ENCODE measurements around the gene DCLRE1B.

The DCLRE1B gene

GRCh38 chr1:113913312-113913668 is 8.2 kb downstream of the DCLRE1B start:
- no peak for TF ChIP-seq ESRRG (CRISPR knock-in tag; IDR thresholded peaks at IDR 0.05)
- no peak for TF ChIP-seq PATZ1 (CRISPR knock-in tag; IDR thresholded peaks at IDR 0.05; ENCODE audit: borderline replicate concordance)
- TF ChIP-seq CREB5 (CRISPR knock-in tag; IDR thresholded peaks at IDR 0.05; ENCODE audit: low read depth), result no peak
- TF ChIP-seq RARB (CRISPR knock-in tag; IDR thresholded peaks at IDR 0.05), result no peak
- TF ChIP-seq ARNTL (CRISPR knock-in tag; IDR thresholded peaks at IDR 0.05; ENCODE audit: borderline replicate concordance, low read depth), result no peak
- no peak for TF ChIP-seq OSR1 (CRISPR knock-in tag; IDR thresholded peaks at IDR 0.05)
- TF ChIP-seq ZC3H10 (CRISPR knock-in tag; IDR thresholded peaks at IDR 0.05), result no peak
- no peak for TF ChIP-seq ZNF70 (CRISPR knock-in tag; IDR thresholded peaks at IDR 0.05)
- no peak for TF ChIP-seq ZNF565 (CRISPR knock-in tag; conservative IDR thresholded peaks at IDR 0.05; ENCODE audit: low read depth)
- no peak for TF ChIP-seq BACH2 (CRISPR knock-in tag; IDR thresholded peaks at IDR 0.05; ENCODE audit: borderline replicate concordance)
- TF ChIP-seq TSHZ2 (CRISPR knock-in tag; IDR thresholded peaks at IDR 0.05), result no peak
- no peak for TF ChIP-seq ZFP3 (CRISPR knock-in tag; IDR thresholded peaks at IDR 0.05)
- TF ChIP-seq GLIS3 (CRISPR knock-in tag; IDR thresholded peaks at IDR 0.05), result no peak
- TF ChIP-seq SNAI2 (CRISPR knock-in tag; IDR thresholded peaks at IDR 0.05), result no peak
- ATAC-seq, result no peak

- TF ChIP-seq OSR1 (CRISPR knock-in tag; IDR thresholded peaks at IDR 0.05) (no peak), ARNTL (CRISPR knock-in tag; IDR thresholded peaks at IDR 0.05; ENCODE audit: borderline replicate concordance, low read depth) (no peak), CSRNP3 (CRISPR knock-in tag; IDR thresholded peaks at IDR 0.05) (no peak), ZFP3 (CRISPR knock-in tag; IDR thresholded peaks at IDR 0.05) (no peak), ZNF8 (CRISPR knock-in tag; IDR thresholded peaks at IDR 0.05) (no peak), CSDC2 (CRISPR knock-in tag; IDR thresholded peaks at IDR 0.05) (no peak)
- no peak for ATAC-seq
Measured at GRCh38 chr1:113913887-113914664, 8.9 kb downstream of the DCLRE1B start.

GRCh38 chr1:113916974-113917373 is 11.8 kb downstream of the DCLRE1B start:
- ATAC-seq, result no peak
- TF ChIP-seq ZNF8 (CRISPR knock-in tag; IDR thresholded peaks at IDR 0.05) (no peak), TSHZ2 (CRISPR knock-in tag; IDR thresholded peaks at IDR 0.05) (no peak), POU6F1 (CRISPR knock-in tag; IDR thresholded peaks at IDR 0.05; ENCODE audit: borderline replicate concordance, low read depth) (no peak), ZFP3 (CRISPR knock-in tag; IDR thresholded peaks at IDR 0.05) (no peak), ISL1 (CRISPR knock-in tag; IDR thresholded peaks at IDR 0.05) (no peak), ARNTL (CRISPR knock-in tag; IDR thresholded peaks at IDR 0.05; ENCODE audit: borderline replicate concordance, low read depth) (no peak), CREB5 (CRISPR knock-in tag; IDR thresholded peaks at IDR 0.05; ENCODE audit: low read depth) (no peak), ZNF565 (CRISPR knock-in tag; conservative IDR thresholded peaks at IDR 0.05; ENCODE audit: low read depth) (no peak), ESRRG (CRISPR knock-in tag; IDR thresholded peaks at IDR 0.05) (no peak), CSRNP3 (CRISPR knock-in tag; IDR thresholded peaks at IDR 0.05) (no peak), TOX (CRISPR knock-in tag; IDR thresholded peaks at IDR 0.05; ENCODE audit: borderline replicate concordance) (no peak), GLIS3 (CRISPR knock-in tag; IDR thresholded peaks at IDR 0.05) (no peak), ZNF70 (CRISPR knock-in tag; IDR thresholded peaks at IDR 0.05) (no peak), ZFP30 (CRISPR knock-in tag; IDR thresholded peaks at IDR 0.05) (no peak)

Measured in SK-N-SH treated with all-trans-retinoic acid at 6 μM for 48 hours (cell line).